Liver (tissue), 9 donors: ENCODE results near the gene TIGD7. TPM values are rescaled to one million over a fixed set of nuclear protein-coding genes. Genes with fewer than 3 reads are reported as not detected.

ENCODE experiments used
- DNase-seq: peaks from one replicate; pipeline ENCODE4 v3.0.0-alpha.2; 2017; ENCODE audit warnings: low spot score
- H3K27ac ChIP-seq, 2 donors: one replicate each; pipeline ENCODE4 v1.7.0; 2013; ENCODE audit warnings: inconsistent platforms in 2 of 2, low read length in 2 of 2, control low read depth in 1 of 2, low read depth in 1 of 2, mild to moderate bottlenecking in 1 of 2
- H3K27me3 ChIP-seq, 4 donors: one replicate each; pipeline versions ENCODE4 v1.6.1 to v1.7.0; 2013; ENCODE audit warnings: low read length in 3 of 4, inconsistent platforms in 1 of 4, mild to moderate bottlenecking in 1 of 4, moderate library complexity in 1 of 4; ENCODE audit not compliant: control insufficient read depth in 4 of 4, insufficient read depth in 4 of 4
- H3K36me3 ChIP-seq, 4 donors: one replicate each; pipeline versions ENCODE4 v1.6.1 to v1.7.0; 2013; ENCODE audit warnings: low read length in 3 of 4, mild to moderate bottlenecking in 3 of 4, low read depth in 1 of 4, moderate library complexity in 1 of 4; ENCODE audit not compliant: control insufficient read depth in 4 of 4, insufficient read depth in 3 of 4
- H3K4me1 ChIP-seq, 4 donors: one replicate each; pipeline versions ENCODE4 v1.6.1 to v1.7.0; 2013; ENCODE audit warnings: low read length in 3 of 4, mild to moderate bottlenecking in 3 of 4, moderate library complexity in 1 of 4; ENCODE audit not compliant: control insufficient read depth in 4 of 4, insufficient read depth in 4 of 4
- H3K4me3 ChIP-seq, 3 donors: one replicate each; pipeline versions ENCODE4 v1.6.1 to v1.7.0; 2013; ENCODE audit warnings: low read length in 3 of 3, control low read depth in 1 of 3, low read depth in 1 of 3, mild to moderate bottlenecking in 1 of 3
- H3K9ac ChIP-seq, 2 donors: one replicate each; pipeline ENCODE4 v1.7.0; 2013; ENCODE audit warnings: low read length in 2 of 2, mild to moderate bottlenecking in 2 of 2, moderate library complexity in 2 of 2, control low read depth in 1 of 2, low read depth in 1 of 2
- H3K9me3 ChIP-seq, 4 donors: one replicate each; pipeline versions ENCODE4 v1.6.1 to v1.7.0; 2013; ENCODE audit warnings: low read length in 3 of 4; ENCODE audit not compliant: control insufficient read depth in 4 of 4
- ATF3 ChIP-seq: IDR thresholded peaks from 2 replicates; pipeline ENCODE4 v1.6.1; 2016; ENCODE audit warnings: antibody characterized with exemption
- EGR1 ChIP-seq, 2 donors: IDR thresholded peaks; 2 replicates each; pipeline ENCODE4 v1.6.1; 2016 to 2018; ENCODE audit warnings: antibody characterized with exemption in 2 of 2, low read depth in 2 of 2
- FOXA1 ChIP-seq: IDR thresholded peaks from 2 replicates; pipeline ENCODE4 v1.6.1; 2016; ENCODE audit warnings: antibody characterized with exemption
- FOXA2 ChIP-seq: IDR thresholded peaks from 2 replicates; pipeline ENCODE4 v1.6.1; 2016; ENCODE audit warnings: antibody characterized with exemption
- GABPA ChIP-seq, 2 donors: IDR thresholded peaks in 1 of 2; conservative IDR thresholded peaks in 1 of 2; 2 replicates each; pipeline ENCODE4 v1.6.1; 2016; ENCODE audit warnings: antibody characterized with exemption in 2 of 2, mild to moderate bottlenecking in 1 of 2, moderate library complexity in 1 of 2
- HNF4A ChIP-seq, 2 donors: conservative IDR thresholded peaks; 2 replicates each; pipeline ENCODE4 v1.6.1; 2016; ENCODE audit warnings: antibody characterized with exemption in 2 of 2, mild to moderate bottlenecking in 2 of 2
- HNF4G ChIP-seq: IDR thresholded peaks from 2 replicates; pipeline ENCODE4 v1.6.1; 2016; ENCODE audit warnings: antibody characterized with exemption
- JUND ChIP-seq, 2 donors: IDR thresholded peaks; 2 replicates each; pipeline ENCODE4 v1.6.1; 2016; ENCODE audit warnings: antibody characterized with exemption in 2 of 2
- MAX ChIP-seq: IDR thresholded peaks from 2 replicates; pipeline ENCODE4 v1.6.1; 2016; ENCODE audit warnings: antibody characterized with exemption
- NR2F2 ChIP-seq: IDR thresholded peaks from 2 replicates; pipeline ENCODE4 v1.6.1; 2016; ENCODE audit warnings: antibody characterized with exemption
- REST ChIP-seq: IDR thresholded peaks from 2 replicates; pipeline ENCODE4 v1.6.1; 2016; ENCODE audit warnings: antibody characterized with exemption, mild to moderate bottlenecking
- RXRA ChIP-seq, 2 donors: IDR thresholded peaks; 2 replicates each; pipeline ENCODE4 v1.6.1; 2017 to 2018; ENCODE audit warnings: antibody characterized with exemption in 2 of 2, mild to moderate bottlenecking in 1 of 2
- TAF1 ChIP-seq: conservative IDR thresholded peaks from 2 replicates; pipeline ENCODE4 v1.6.1; 2016; ENCODE audit warnings: antibody characterized with exemption, mild to moderate bottlenecking
- YY1 ChIP-seq: IDR thresholded peaks from 2 replicates; pipeline ENCODE4 v1.6.1; 2016; ENCODE audit warnings: antibody characterized with exemption, mild to moderate bottlenecking
- WGBS: extraction: QIAGEN DNeasy Blood & Tissue Kit; methylation state at CpG from one replicate; pipeline ENCODE4 v1.1.7; 2013; 5-methylcytosine and 5-hydroxymethylcytosine counted together
- polyA plus RNA-seq, 2 donors: library from polyadenylated mRNA; stranded (reverse) in 1 of 2; unstranded in 1 of 2; fragments of 200-250 nt in 1 of 2; fragments of >200 nt in 1 of 2; fragmentation: Nextera tagmentation in 1 of 2; extraction: Ambion mirVana in 1 of 2; gene quantifications; one replicate each; pipeline versions ENCODE4 v1.2.1 to v1.2.3, GENCODE V29; 2013 to 2015
- total RNA-seq, 2 donors: library from RNA; depleted of rRNA; stranded (reverse); fragments of >200 nt; gene quantifications; one replicate each; pipeline ENCODE4 v1.2.3, GENCODE V29; 2014
- TF ChIP-seq, protein P1 (sequence below): IDR thresholded peaks from 2 replicates; pipeline ENCODE4 v1.6.1; 2016; ENCODE audit warnings: antibody characterized with exemption
- donor health status: healthy.
- donor health status: healthy.
- donor health status: healthy.
- donor health status: healthy.
- donor health status: healthy.

TIGD7 gene
- total and polyA plus RNA-seq, 4 donors = 0.58 to 2.6 (median 1.3) TPM

GRCh38 chr16:3262517-3262916 is 42.7 kb downstream of the TIGD7 start:
- Histone ChIP-seq H3K27me3 (no peaks in the 10 kb centered on the region), H3K4me3 (no peak overlapping the region), H3K4me1 (peaks cover 0 to 8% (median 6%) of the 10 kb centered on the region in 4 donors), H3K36me3 (peaks cover 0 to 2% (median 0%) of the 10 kb centered on the region in 4 donors), H3K9me3 (peaks cover 0 to 2% (median 0%) of the 10 kb centered on the region in 4 donors), H3K9ac (no peak overlapping the region), H3K27ac (no peak overlapping the region)
- DNase-seq = no peak
- 89% methylated on average over 4 of the region's 4 CpGs for WGBS
- no peak for TF ChIP-seq EGR1 (IDR thresholded peaks at IDR 0.05; ENCODE audit: low read depth in 2 of 2)
- TF ChIP-seq FOXA2 = no peak
- no peak for TF ChIP-seq YY1
- no peak for TF ChIP-seq RXRA (IDR thresholded peaks at IDR 0.05)
- TF ChIP-seq FOXA1 = no peak
- TF ChIP-seq HNF4A (conservative IDR thresholded peaks at IDR 0.05) = no peak
- TF ChIP-seq JUND (IDR thresholded peaks at IDR 0.05) = no peak
- no peak for TF ChIP-seq HNF4G
- no peak for TF ChIP-seq GABPA (IDR thresholded peaks at IDR 0.05 in 1 of 2, conservative IDR thresholded peaks at IDR 0.05 in 1 of 2)
- TF ChIP-seq ATF3 = no peak
- TF ChIP-seq REST = no peak

- no peak for DNase-seq
- Histone ChIP-seq H3K27ac (peak overlapping the region; percentile 48 to 83), H3K36me3 (no peaks in the 10 kb centered on the region), H3K9ac (no peak overlapping the region), H3K4me3 (no peak overlapping the region), H3K27me3 (no peaks in the 10 kb centered on the region), H3K4me1 (peaks cover 0 to 6% (median 4%) of the 10 kb centered on the region in 4 donors), H3K9me3 (peaks cover 0 to under 1% (median 0%) of the 10 kb centered on the region in 4 donors)
- TF ChIP-seq FOXA1 (no peak), TAF1 (no peak), JUND (IDR thresholded peaks at IDR 0.05) (no peak), YY1 (no peak), RXRA (IDR thresholded peaks at IDR 0.05) (no peak), MAX (no peak), NR2F2 (no peak), HNF4A (conservative IDR thresholded peaks at IDR 0.05) (no peak)
- TF ChIP-seq, protein P1, sequence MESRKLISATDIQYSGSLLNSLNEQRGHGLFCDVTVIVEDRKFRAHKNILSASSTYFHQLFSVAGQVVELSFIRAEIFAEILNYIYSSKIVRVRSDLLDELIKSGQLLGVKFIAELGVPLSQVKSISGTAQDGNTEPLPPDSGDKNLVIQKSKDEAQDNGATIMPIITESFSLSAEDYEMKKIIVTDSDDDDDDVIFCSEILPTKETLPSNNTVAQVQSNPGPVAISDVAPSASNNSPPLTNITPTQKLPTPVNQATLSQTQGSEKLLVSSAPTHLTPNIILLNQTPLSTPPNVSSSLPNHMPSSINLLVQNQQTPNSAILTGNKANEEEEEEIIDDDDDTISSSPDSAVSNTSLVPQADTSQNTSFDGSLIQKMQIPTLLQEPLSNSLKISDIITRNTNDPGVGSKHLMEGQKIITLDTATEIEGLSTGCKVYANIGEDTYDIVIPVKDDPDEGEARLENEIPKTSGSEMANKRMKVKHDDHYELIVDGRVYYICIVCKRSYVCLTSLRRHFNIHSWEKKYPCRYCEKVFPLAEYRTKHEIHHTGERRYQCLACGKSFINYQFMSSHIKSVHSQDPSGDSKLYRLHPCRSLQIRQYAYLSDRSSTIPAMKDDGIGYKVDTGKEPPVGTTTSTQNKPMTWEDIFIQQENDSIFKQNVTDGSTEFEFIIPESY = no peak
- 75% methylated on average over 8 of the region's 8 CpGs for WGBS
These were observed 45.4 kb downstream of the TIGD7 start for GRCh38 chr16:3259836-3260235.
